Calu3 (cell line): ENCODE data around the gene SPATA16. TPM values are rescaled to one million over a fixed set of nuclear protein-coding genes. Genes with fewer than 3 reads are reported as not detected.

Experiments
- BruUV-seq: library from RNA; stranded (reverse); fragments of 400-500 nt; replicated peaks from 2 replicates; lab custom pipeline; 2021; lab: Mats Ljungman, UMichigan
- CTCF ChIA-PET: fragments of 300-600 bp; sonication (Branson Sonifier 250); formaldehyde crosslinking; loops from one replicate; lab custom pipeline; 2022; ENCODE audit warnings: antibody characterized with exemption; lab: Charles Lee
- DNase-seq: peaks from one replicate; pipeline ENCODE4 v3.0.0; 2022
- H3K27ac Mint-ChIP-seq: one replicate; pipeline ENCODE4 v1.8.0; 2022; ENCODE audit warnings: mixed read lengths; ENCODE audit not compliant: unreplicated experiment
- H3K27me3 Mint-ChIP-seq: one replicate; pipeline ENCODE4 v1.8.0; 2022; ENCODE audit warnings: mixed read lengths; ENCODE audit not compliant: unreplicated experiment
- H3K36me3 Mint-ChIP-seq: one replicate; pipeline ENCODE4 v1.8.0; 2022; ENCODE audit warnings: mild to moderate bottlenecking, moderate library complexity, mixed read lengths; ENCODE audit not compliant: insufficient read depth, unreplicated experiment
- H3K4me1 Mint-ChIP-seq: one replicate; pipeline ENCODE4 v1.8.0; 2022; ENCODE audit warnings: mild to moderate bottlenecking, low read depth, mixed read lengths; ENCODE audit not compliant: unreplicated experiment
- H3K4me3 Mint-ChIP-seq: one replicate; pipeline ENCODE4 v1.8.0; 2022; ENCODE audit warnings: mild to moderate bottlenecking, low read depth, moderate library complexity, mixed read lengths; ENCODE audit not compliant: unreplicated experiment
- H3K9me3 Mint-ChIP-seq: one replicate; pipeline ENCODE4 v1.8.0; 2022; ENCODE audit warnings: low read depth, mixed read lengths; ENCODE audit not compliant: unreplicated experiment
- intact Hi-C: fragments of 100-400 bp; cut with micrococcal nuclease; formaldehyde crosslinking; loops from one replicate; pipeline ENCODE4 v1.10.0; 2022; ENCODE audit not compliant: unreplicated experiment
- total RNA-seq: library from RNA; stranded (reverse); gene quantifications from 2 replicates; pipeline ENCODE4 v1.2.3, GENCODE V29; 2022
- TF ChIP-seq, protein P1 (sequence below): fragments of 200-600 bp; IDR thresholded peaks from one replicate; pipeline ENCODE4 v1.8.0; 2022; ENCODE audit warnings: antibody characterized with exemption; ENCODE audit not compliant: unreplicated experiment

SPATA16 gene
- total RNA-seq, 1 experiment from 2014 or later = not detected

DNA sequence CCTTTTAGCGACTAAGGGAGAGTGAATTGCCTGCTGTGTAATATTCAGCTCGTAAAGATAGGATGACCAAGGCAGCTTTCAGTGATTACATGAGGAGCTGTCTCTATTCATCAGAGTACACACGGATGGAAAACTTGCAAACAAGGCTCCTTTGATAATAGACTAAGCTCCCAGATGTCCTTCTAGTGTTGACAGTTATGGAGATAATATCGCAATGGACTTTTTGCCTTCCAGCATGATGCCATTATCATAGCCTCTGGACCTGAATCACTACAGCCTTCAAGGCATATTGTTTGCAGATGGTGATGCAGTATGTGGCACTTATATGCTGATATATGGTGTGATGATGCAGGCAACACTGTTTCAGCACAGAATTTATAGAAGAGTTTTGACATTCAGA lies 296.6 kb downstream of the SPATA16 start:
- Mint-ChIP-seq H3K4me1 (no peaks in the 10 kb centered on the region), H3K27ac (no peak overlapping the region), H3K36me3 (no peaks in the 10 kb centered on the region), H3K27me3 (peaks cover 2% of the 10 kb centered on the region), H3K9me3 (no peaks in the 10 kb centered on the region), H3K4me3 (no peak overlapping the region)
- intact Hi-C loops = loop anchor here (10.0 kb wide), 1 partner anchor 370 kb away; no protein-coding TSS in a partner anchor
- CTCF ChIA-PET = no interaction called here
- BruUV-seq = no TSS peak
- TF ChIP-seq, protein P1, sequence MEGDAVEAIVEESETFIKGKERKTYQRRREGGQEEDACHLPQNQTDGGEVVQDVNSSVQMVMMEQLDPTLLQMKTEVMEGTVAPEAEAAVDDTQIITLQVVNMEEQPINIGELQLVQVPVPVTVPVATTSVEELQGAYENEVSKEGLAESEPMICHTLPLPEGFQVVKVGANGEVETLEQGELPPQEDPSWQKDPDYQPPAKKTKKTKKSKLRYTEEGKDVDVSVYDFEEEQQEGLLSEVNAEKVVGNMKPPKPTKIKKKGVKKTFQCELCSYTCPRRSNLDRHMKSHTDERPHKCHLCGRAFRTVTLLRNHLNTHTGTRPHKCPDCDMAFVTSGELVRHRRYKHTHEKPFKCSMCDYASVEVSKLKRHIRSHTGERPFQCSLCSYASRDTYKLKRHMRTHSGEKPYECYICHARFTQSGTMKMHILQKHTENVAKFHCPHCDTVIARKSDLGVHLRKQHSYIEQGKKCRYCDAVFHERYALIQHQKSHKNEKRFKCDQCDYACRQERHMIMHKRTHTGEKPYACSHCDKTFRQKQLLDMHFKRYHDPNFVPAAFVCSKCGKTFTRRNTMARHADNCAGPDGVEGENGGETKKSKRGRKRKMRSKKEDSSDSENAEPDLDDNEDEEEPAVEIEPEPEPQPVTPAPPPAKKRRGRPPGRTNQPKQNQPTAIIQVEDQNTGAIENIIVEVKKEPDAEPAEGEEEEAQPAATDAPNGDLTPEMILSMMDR = no peak
- no peak for DNase-seq

DNA sequence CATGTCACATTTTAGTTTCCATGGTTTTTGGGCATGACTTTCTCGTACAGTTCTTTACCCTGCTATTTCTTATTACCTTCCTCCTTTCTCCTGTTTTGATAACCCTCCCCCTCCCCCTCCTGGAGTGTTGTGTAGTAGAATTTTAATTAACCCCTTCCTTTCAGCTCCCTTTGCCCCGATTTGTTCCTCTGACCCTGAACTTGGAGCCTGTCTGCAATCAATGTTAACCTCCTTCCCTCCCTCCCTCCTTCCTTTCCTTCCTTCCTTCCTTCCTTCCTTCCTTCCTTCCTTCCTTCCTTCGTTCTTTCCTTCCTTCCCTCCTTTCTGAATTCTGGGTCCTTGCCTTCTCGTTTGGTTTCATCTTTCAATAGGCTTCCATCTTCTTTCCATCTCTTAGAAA lies 300.1 kb downstream of the SPATA16 start:
- Mint-ChIP-seq H3K9me3 (no peaks in the 10 kb centered on the region), H3K36me3 (no peaks in the 10 kb centered on the region), H3K4me3 (no peak overlapping the region), H3K27ac (no peak overlapping the region), H3K27me3 (peaks cover 17% of the 10 kb centered on the region), H3K4me1 (no peaks in the 10 kb centered on the region)
- no peak for DNase-seq
- intact Hi-C loops = loop anchor here (10.0 kb wide), 1 partner anchor 374 kb away; no protein-coding TSS in a partner anchor
- TF ChIP-seq, protein P1 = no peak
- BruUV-seq = no TSS peak
- CTCF ChIA-PET = no interaction called here

DNA sequence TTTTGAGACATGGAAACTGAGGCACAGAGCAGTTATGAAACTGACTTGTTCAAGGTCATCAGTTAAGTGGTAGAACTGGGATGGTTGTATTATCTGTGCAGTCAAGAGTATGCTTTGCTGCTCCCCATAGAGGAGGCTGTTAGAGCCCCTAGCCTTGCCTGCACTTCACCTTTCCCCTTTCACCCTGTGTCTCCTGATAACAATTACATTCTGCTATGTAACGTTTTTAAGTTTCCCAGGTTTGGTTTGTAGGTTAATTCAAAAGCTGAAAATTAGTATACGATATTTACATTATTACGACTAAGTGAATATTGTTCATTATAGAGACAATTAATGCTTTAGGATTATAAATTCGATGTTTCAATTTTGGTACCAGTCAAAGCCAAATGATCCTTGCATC lies 300.6 kb downstream of the SPATA16 start:
- no TSS peak for BruUV-seq
- intact Hi-C loops = loop anchor here (10.0 kb wide), 1 partner anchor 374 kb away; no protein-coding TSS in a partner anchor
- TF ChIP-seq, protein P1 = no peak

DNA sequence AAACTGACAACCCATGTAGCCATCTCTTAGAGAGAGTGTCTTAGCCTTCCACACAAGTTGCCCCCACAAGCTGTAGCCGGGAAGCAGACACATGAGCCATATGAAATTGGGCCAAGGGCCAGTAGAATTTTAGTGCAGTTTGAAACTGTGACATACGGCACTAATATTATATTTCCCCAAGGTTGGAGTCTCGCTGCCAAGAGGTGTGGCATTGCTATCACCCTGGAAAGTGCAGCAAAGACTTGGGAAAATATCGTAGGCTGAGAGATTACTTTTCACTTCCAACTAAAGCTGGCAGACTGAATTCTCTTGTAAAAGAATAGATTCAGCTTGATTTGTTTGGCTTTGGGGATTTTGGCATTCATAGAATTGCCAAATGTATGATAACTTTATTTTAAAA lies 301.4 kb downstream of the SPATA16 start:
- H3K27ac Mint-ChIP-seq = no peak overlapping the region
- no peak overlapping the region for H3K4me3 Mint-ChIP-seq
- no peak for DNase-seq
- no peaks in the 10 kb centered on the region for H3K36me3 Mint-ChIP-seq
- no peaks in the 10 kb centered on the region for H3K4me1 Mint-ChIP-seq
- CTCF ChIA-PET = no interaction called here
- no peaks in the 10 kb centered on the region for H3K9me3 Mint-ChIP-seq
- TF ChIP-seq, protein P1 = no peak
- no TSS peak for BruUV-seq
- H3K27me3 Mint-ChIP-seq = peaks cover 17% of the 10 kb centered on the region
- intact Hi-C loops = loop anchor here (10.0 kb wide), 1 partner anchor 375 kb away; no protein-coding TSS in a partner anchor

More for the DNA sequence above, 300.6 kb downstream of the SPATA16 start:
- Mint-ChIP-seq H3K4me1 (no peaks in the 10 kb centered on the region), H3K9me3 (no peaks in the 10 kb centered on the region), H3K27me3 (peaks cover 17% of the 10 kb centered on the region), H3K36me3 (no peaks in the 10 kb centered on the region), H3K27ac (no peak overlapping the region), H3K4me3 (no peak overlapping the region)
- DNase-seq = no peak
- CTCF ChIA-PET = no interaction called here
